NCI-H1436 (cell line): ENCODE measurements around the gene PRDM16.

ENCODE experiments used
- DNase-seq: peaks from one replicate; lab custom pipeline; 2025; lab: John Stamatoyannopoulos, UW

The PRDM16 gene

GRCh38 chr1:3451994-3452865, 383.2 kb downstream of the PRDM16 start:
- no peak for DNase-seq

DNA sequence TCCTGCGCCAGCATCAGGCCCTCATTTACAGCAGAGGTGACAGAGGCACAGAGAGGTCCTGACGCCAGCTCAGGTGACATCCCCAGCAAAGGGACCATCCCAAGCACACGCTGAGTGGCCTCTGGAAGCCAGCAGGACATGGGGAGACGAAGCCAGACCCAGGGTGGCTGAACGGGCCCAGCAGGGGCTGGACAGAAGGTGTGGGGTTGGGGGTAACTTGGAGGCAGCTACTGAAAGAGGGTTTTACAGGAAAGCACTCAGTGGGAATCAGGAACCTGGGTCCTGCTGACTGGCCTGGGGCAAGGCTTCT, 383.8 kb downstream of the PRDM16 start:
- DNase-seq, result no peak

GRCh38 chr1:3453203-3453761, 384.3 kb downstream of the PRDM16 start:
- DNase-seq, result peak; percentile 76

DNA sequence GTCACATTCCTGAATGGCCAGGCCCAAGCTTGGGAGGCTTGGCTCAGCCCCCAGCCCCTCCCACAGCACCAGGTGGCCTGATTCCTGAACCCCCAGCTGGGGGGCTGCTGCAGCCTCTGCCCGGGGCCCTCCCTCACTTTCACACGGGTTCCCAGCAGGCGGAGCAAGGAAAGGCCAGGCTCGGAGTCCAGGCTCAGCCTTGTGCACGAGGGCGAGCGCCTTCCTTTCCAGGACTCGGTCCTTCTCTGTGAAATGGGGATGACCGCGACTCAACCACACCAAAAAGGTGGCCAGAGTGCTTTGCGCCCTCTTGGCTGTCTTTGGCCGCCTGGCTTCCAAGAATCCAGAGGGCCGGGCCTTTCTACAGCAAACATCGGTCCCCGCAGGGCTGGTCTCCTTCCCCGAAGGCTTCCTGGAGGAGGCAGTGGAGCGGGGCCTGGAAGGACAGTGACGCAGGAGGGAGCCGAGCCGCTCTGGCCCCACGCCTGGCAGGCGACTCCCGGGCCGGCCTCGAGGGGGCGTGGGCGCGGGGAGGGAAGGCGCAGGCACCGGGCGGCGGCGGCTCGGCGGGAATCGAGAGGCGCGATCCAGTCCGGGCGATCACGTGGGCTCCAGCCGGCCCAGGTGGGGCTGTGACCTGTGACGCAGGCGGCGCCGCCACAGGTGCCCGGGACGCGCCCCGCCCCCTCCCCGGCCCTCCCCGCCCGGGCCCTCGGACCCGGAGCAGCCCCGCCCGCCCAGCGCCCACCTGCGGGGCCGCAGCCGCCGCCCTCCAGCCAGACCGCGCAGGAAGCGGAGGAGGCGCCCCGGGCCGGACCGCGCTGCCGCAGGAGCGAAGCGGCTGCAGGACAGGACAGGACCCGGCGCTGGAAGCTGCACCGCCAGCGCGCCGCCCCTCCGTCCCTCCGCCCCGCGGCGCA, 385.1 kb downstream of the PRDM16 start, which contains the start of gene ARHGEF16:
ARHGEF16 (plus strand) TSS at position 775 of the 920 bp plus-strand sequence. CDS start 8,420 bp downstream, outside the sequence.
- DNase-seq, result peak; percentile 80

DNA sequence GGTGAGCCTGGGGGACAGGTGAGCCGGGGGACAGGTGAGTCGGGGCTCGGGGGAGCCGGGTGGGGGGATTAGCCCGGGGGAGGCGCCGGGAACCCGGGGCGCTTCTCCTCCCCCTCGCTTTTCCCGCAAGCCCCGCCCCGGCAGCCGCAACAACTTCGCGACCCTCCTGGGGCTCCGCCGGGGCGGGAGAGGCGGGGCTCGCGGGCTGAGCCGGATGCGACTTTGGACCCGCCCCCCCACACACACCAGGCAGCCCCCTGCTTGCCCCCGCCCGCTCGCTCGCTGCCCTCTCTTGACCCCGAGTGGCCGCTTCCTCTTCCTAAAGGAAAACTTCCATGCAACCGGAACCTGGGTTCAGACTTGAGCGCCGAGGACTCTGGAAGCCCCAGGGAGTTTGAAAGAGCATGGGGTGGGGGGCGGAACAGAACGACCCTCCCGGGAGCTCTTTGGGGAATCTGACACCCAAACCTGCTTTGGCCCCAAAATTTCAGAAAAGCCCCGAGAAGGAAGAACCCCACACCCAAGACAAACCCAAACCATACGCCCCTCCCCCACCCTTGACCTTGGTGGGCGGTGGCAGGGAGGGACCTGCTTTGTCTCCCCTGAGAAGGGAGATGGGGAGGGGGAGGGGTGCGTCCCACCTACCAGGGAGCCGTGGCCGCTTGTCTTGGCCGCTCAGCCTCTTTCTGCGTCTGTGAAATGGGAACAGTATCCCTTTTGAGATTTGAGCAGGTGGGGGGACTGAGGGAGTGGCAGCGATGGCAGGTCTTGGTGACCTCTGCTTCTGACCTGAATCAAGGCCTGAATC, 386.0 kb downstream of the PRDM16 start:
- DNase-seq, result peak; percentile 57

GRCh38 chr1:3455670-3456448, 386.9 kb downstream of the PRDM16 start:
- no peak for DNase-seq

GRCh38 chr1:3456449-3456963, 387.5 kb downstream of the PRDM16 start:
- no peak for DNase-seq

- no peak for DNase-seq
Observed at GRCh38 chr1:3456964-3457909, 388.2 kb downstream of the PRDM16 start.

GRCh38 chr1:3457910-3458883, 389.2 kb downstream of the PRDM16 start:
- DNase-seq, result no peak

DNA sequence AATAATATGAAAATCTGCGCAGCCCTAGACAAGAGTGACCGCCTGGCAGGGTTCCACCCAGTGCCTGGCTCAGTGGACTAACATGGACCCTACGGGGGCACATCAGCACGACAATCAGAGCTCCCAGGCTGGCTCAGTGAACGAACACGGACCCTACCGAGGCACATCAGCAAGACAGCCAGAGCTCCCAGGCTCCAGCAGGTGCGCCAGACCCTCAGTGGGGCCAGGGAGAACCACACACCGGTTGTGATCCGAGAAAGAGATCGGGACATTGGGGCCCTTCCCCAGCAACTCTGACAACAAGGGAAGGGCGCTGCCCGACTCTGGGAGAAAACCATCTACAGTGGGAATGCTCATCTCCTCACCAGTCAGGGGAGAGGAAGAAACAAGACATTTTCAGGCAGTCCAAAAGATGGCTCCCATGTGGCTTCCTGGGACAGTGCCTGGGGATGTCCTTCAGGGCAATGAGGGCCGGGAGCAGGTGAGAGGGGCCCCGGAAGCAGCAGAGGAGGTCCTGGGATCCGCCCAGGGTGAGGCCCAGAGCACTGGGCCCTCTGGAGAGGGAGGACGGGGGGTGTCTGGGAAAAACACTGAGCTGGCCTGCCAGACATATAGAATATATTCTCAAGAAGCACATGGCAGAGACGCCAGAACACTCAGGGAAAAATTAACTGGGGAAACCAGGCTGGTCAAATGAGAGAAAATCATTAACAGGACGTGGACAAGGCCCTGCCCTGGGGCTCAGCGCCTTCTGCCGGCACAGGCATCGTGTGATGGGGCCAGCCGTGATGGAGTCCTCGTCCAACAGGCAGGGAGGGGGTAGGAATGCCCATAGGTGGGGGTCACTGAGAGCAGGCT, 390.3 kb downstream of the PRDM16 start:
- no peak for DNase-seq

DNA sequence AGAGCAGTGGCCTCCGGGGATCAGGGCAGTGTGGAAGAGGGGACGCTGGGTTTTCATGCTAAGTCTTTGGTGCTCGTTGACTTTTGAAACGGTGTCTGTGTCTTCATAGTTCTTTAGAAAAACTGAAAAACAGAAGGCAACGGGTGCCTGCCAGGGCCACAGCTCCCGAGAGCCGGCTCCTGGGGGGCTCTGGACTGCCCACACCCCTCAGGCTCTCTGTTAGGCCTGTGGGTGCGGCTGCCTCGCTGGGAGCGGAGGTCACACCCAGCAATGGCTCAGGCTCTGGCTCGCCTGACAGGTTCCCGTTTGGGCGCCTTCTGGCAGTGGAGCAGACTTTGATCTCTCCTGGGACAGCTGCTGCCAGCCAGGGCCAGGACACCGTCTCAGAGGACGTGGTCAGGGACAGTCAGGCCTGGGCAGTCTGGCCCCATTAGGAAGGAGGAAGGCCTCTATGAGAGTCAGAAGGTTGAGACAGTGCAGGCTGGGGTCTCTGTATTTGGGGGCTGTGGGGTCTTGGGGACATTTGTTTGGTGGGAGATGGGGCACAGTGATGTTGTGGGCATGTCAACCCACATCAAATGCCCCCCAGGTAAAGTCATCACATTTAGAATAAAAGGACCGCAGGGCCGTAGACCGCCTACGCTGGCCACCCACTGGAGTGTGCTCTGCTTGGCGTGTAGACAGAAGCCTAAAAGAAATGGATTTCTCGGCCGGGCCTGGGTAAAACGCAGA, 391.1 kb downstream of the PRDM16 start:
- DNase-seq, result no peak

- DNase-seq, result no peak
Observed at GRCh38 chr1:3460672-3461131, 391.7 kb downstream of the PRDM16 start.

DNA sequence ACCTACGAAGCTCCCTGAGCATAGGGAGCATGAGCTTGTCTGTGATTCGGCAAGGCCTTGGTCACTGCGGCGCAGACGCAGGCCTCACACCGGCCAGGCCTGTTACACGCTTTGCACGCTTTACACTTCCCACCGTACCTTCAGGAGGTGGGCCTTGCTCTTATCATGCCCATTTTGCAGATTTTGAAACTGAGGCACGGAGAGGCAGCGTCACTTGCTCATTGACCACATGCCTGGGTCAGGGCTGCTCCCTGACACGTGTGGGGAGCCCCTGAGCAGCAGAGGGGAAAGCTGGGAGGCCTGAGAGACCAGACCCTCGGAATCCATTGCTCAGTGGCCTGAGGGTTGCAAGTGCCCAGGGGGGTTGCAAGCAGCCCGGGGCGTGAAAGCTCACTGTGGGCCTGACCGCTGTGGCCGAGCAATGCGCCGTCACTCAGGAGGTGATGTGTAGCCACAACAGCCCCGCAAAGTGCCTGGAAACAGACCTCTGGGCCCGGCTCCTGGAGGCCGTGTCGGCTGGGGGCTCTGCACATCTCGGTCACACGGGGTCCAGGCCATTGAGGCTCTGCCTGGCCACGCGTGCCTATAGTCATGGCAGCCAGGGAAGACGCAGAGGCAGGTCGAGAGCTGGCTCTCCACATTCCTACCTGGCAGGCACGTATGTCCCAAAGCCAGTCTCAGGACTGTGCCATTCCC, 392.4 kb downstream of the PRDM16 start:
- DNase-seq, result no peak

DNA sequence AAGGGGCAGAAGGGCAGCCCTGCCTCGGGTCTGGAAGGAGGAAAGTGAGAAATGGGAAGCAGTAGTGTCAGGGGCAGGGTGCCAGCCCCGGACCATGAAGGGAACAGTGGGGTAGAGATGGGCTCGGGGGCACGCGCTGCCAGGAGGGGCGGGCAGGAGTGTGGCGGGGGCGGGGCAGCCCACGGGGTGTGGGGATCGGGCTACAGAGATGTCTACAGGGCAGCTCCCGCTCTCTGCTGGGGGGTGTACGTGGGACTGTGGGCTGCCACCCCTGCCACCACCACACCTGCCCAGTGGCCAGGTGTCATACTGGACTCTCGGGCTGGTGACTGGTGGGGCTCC, 392.9 kb downstream of the PRDM16 start:
- DNase-seq, result no peak

DNA sequence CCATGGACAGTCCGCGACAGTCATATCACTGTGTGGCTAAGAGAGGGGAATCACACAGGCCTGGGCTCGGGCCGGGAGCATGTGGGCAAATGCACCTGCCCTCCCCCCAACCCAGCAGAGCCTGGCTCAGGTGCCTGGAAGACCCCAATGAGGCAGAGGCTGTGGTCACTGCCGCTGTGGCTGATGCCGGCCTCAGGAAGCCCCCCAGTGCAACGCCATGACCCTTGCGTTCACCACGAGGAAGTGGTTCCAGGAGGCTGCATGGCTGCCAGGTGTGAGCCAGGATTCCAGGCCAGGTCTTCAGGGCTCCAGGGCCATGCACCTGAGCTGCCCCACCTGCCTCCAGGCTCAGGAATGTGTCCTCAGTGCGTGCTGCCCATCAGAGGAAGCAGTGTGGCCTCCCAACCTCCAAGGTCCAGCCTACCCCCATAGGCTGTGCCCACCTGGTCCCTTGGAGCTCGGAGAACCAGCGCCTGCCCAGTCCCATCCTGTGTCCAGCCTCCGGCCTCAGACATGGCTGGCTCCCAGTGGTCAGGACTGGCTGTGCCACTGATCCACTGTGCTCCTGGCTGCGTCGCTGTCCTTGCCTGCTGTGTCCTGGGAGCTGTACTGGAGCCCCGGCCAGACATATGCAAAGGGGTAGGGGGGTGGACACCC, 393.5 kb downstream of the PRDM16 start:
- no peak for DNase-seq

DNA sequence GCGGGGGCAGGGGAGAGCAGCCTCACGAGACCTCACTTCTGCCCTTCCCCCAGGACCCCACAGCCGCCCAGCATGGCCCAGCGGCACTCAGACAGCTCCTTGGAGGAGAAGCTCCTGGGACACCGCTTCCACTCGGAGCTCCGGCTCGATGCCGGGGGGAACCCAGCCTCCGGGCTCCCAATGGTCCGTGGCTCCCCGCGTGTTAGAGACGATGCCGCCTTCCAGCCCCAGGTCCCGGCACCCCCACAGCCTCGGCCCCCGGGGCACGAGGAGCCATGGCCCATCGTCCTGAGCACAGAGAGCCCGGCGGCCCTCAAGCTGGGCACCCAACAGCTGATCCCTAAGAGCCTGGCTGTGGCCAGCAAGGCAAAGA, 394.0 kb downstream of the PRDM16 start:
- no peak for DNase-seq
